ENCODE data around the gene MTF2.

Gene MTF2

DNA sequence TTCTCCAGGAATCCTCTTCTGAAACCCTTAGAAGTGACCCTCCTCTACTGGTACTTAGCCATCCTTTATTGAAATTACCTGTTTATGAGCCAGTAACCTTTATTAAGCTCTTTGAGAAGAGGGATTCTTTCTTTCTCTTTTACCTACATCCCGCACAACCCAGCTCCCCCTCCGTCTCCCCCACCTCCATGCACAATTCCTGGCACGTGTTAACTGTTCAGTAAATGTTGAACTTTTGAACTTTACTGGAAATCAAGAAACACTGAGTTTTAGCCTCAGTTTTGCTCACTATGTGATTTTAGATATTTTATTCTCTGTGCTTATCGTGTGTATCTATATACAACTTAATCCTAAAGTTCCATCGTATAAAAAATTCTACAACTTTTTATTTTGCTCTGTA, 99.3 kb downstream of the MTF2 start:
- DNase-seq (ENCODE audit: extremely low spot score, insufficient read length, low read depth) (no peak), FAIRE-seq (no peak)

DNA sequence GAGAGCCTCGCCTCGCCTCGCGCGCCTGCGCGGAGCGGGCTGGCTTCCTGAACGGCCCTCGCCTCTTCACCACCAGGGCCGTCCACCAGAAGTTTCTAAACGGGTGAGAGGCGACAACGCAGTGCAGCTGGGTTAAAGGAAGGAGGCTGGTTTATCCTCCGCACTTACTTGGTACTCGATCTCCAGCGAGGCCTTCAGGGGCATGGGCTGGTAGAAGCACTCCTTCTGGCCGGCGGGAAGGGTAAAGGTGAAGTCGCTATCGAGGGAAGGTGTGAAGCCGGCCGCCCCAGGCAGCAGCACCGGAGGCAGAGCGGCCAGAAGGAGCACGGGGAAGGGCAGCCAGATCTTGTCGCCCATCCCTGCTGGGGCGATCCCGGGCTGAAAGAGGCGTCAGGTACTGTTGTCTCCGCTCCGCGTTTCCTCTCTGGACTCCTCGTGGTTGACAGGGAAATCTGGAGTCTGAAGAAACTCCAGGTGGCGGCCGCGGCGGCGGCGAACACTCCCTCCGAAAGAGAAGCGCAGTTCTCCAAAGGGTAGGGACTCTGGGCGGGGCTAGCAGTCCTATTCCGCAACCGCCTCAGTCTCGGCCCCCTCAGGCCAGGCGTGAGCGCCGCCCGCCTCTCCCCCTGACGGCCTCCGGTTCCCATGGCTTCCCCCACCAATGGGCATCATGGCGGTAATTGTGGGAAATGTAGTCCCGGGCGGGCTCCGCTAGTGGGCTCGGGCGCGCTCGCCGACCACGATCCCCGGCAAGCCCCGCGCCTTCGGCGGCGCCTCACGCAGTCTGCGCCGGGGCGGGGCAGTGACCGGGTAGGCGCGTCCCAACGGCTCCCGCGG, 101.0 kb downstream of the MTF2 start, which contains the start of gene TMED5:
TSS of gene TMED5 (minus strand) at position 528 of the 837 bp plus-strand sequence. CDS start at position 357, 171 bp downstream.
- peak; percentile 55 for DNase-seq (ENCODE audit: extremely low spot score, insufficient read length, low read depth)
- peak; percentile 99 for FAIRE-seq

DNA sequence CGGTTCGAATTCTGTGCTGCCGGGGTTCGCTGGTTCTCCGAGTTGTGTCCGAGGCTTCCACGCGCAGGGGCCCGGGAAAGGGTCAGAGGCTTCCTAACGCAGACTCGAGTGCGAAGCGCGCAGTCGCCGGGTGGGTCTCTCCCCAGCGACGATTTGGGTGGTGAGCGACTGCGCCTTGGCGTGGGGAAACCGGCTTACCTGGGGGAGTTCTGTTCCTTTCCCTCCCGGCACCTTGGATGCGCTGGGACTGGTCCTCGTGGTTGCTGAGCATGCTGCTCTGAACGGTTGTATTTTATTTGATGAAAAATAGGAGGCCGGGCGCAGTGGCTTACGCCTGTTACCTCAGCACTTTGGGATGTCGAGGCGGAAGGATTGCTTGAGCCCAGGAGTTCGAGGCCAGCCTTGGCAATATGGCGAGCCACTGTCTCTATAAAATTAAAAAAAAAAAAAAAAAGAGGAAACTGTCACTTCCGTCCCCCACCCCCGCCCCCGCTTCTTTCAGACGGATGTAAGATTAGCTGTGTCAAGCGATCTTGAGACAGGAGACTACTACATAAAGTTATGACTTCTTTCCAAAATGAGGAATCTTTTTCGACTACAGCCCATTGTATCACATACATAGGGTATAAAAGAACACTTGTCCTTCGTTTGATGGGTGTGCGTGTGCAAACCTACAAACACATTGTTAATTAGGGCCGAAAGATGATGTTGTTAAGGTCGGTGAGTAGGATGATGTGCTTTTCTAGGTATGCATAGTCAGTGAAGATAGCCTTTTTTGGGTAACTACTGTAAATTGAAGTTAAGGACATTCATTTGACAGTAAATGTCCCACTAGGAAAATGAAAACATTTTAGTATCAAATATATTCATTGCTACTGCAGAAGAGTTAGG, 101.9 kb downstream of the MTF2 start, which contains the start of gene CCDC18:
TSS of gene CCDC18 (plus strand) at position 2 of the 891 bp plus-strand sequence. CDS start 2,638 bp downstream, outside the sequence.
- peak; percentile 90 for FAIRE-seq
- DNase-seq (ENCODE audit: extremely low spot score, insufficient read length, low read depth): peak; percentile 5

DNA sequence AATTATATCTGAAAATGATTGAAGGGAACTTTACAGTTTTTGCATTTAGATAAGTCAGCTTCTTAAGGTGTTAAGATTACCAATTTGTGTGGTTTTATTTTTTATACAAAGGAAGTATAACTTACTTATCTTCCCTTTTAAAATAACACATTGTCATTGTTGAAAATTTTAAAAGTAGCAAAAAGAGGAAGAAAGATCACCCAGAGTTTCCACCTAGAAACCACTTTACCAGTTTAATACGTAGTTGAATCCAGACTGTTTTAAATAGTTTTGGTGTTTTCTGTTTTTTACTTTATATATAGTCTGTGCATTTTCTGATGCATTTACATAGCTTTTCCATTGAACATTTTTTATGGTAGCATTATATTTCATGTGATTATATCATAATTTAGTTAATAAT, 107.6 kb downstream of the MTF2 start:
- no peak for DNase-seq (ENCODE audit: extremely low spot score, insufficient read length, low read depth)

More for the DNA sequence above, 107.6 kb downstream of the MTF2 start:
- peak; percentile 61 for FAIRE-seq
